OCI-LY1 (cell line): ENCODE measurements around the gene TOMM5.

Source experiments
- H2AFZ ChIP-seq: fragments of 200-600 bp; sonication (generic), shearing (Covaris generic); 2 replicates; pipeline ENCODE4 v1.6.0; 2014; ENCODE audit warnings: antibody characterized with exemption, mild to moderate bottlenecking, low read length
- H3F3A ChIP-seq: fragments of 200-600 bp; sonication (generic), shearing (Covaris generic); 2 replicates; pipeline ENCODE4 v1.6.0; 2014; ENCODE audit warnings: mild to moderate bottlenecking, antibody characterized with exemption, low read length, moderate library complexity; ENCODE audit not compliant: insufficient read depth
- H3K27ac ChIP-seq: fragments of 200-600 bp; sonication (generic); 2 replicates; pipeline ENCODE4 v1.5.1; 2014; ENCODE audit warnings: low read length, mixed run types, mild to moderate bottlenecking, low read depth; ENCODE audit not compliant: poor library complexity, severe bottlenecking
- H3K27me3 ChIP-seq: fragments of 200-600 bp; sonication (generic); 2 replicates; pipeline ENCODE4 v1.6.0; 2014; ENCODE audit warnings: antibody characterized with exemption, mild to moderate bottlenecking, low read length, moderate library complexity; ENCODE audit not compliant: insufficient read depth
- H3K36me3 ChIP-seq: fragments of 200-600 bp; sonication (generic); 2 replicates; pipeline ENCODE4 v1.6.1; 2014; ENCODE audit warnings: mild to moderate bottlenecking, antibody characterized with exemption, low read length, moderate library complexity, mixed read lengths; ENCODE audit not compliant: insufficient read depth
- H3K4me1 ChIP-seq: fragments of 200-600 bp; sonication (generic); 2 replicates; pipeline ENCODE4 v1.5.1; 2014; ENCODE audit warnings: mild to moderate bottlenecking, low read length, moderate library complexity; ENCODE audit not compliant: insufficient read depth, severe bottlenecking
- H3K4me2 ChIP-seq: fragments of 200-600 bp; sonication (generic), shearing (Covaris generic); 2 replicates; pipeline ENCODE4 v1.6.1; 2014; ENCODE audit warnings: low read length
- H3K4me3 ChIP-seq: fragments of 200-600 bp; sonication (generic); 2 replicates; pipeline ENCODE4 v1.5.1; 2014; ENCODE audit warnings: low read length, low read depth, mild to moderate bottlenecking, mixed read lengths; ENCODE audit not compliant: poor library complexity, severe bottlenecking
- H3K79me2 ChIP-seq: fragments of 200-600 bp; shearing (Covaris generic); 2 replicates; pipeline ENCODE4 v1.6.1; 2016; ENCODE audit warnings: mixed run types, low read length, mixed read lengths; ENCODE audit not compliant: insufficient read depth
- H3K9ac ChIP-seq: fragments of 200-600 bp; sonication (generic), shearing (Covaris generic); 2 replicates; pipeline ENCODE4 v1.6.1; 2014; ENCODE audit warnings: mild to moderate bottlenecking, low read length, mixed read lengths
- H3K9me2 ChIP-seq: fragments of 200-600 bp; sonication (generic), shearing (Covaris generic); 2 replicates; pipeline ENCODE4 v1.6.1; 2014; ENCODE audit warnings: low read depth, mild to moderate bottlenecking, low read length, mixed read lengths
- H3K9me3 ChIP-seq: fragments of 200-600 bp; shearing (Covaris generic); 2 replicates; pipeline ENCODE4 v1.6.1; 2014; ENCODE audit warnings: low read length, mixed read lengths
- H4K20me1 ChIP-seq: fragments of 200-600 bp; sonication (generic), shearing (Covaris generic); 2 replicates; pipeline ENCODE4 v1.6.0; 2016; ENCODE audit warnings: mild to moderate bottlenecking, low read length; ENCODE audit not compliant: insufficient read depth
- EZH2 ChIP-seq: fragments of 200-600 bp; sonication (generic), shearing (Covaris generic); IDR thresholded peaks from 2 replicates; pipeline ENCODE4 v1.8.0; 2017; ENCODE audit warnings: borderline replicate concordance, mixed run types, mild to moderate bottlenecking, antibody characterized with exemption, low read length, moderate library complexity, mixed read lengths
- TF ChIP-seq, protein P1 (sequence below): fragments of 200-600 bp; sonication (generic), shearing (Covaris generic); IDR thresholded peaks from 2 replicates; pipeline ENCODE4 v1.5.1; 2017; ENCODE audit warnings: mild to moderate bottlenecking, antibody characterized with exemption, low read length, moderate library complexity, mixed read lengths

TOMM5 gene

DNA sequence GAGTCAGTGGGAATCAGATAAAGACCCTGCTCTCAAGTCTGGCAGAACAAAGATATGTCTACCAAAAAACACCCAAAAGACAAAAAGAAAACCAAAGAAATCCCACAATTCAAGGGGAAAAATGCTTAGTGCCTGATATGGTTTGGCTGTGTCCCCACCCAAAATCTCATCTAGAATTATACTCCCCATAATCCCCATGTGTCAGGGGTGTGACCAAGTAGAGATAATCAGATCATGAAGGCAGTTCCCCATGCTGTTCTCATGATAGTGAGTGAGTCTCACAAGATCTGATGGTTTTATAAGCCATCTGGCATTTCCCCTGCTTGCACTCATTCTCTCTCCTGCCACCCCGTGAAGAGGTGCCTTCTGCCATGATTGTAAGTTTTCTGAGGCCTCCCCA lies 29.6 kb downstream of the TOMM5 start:
- H2AFZ ChIP-seq: no peak overlapping the region
- no peaks in the 10 kb centered on the region for H3K27me3 ChIP-seq
- H3K9me3 ChIP-seq: peaks cover 18% of the 10 kb centered on the region
- H3K9me2 ChIP-seq: no peaks in the 10 kb centered on the region
- TF ChIP-seq EZH2: no peak
- TF ChIP-seq, protein P1, sequence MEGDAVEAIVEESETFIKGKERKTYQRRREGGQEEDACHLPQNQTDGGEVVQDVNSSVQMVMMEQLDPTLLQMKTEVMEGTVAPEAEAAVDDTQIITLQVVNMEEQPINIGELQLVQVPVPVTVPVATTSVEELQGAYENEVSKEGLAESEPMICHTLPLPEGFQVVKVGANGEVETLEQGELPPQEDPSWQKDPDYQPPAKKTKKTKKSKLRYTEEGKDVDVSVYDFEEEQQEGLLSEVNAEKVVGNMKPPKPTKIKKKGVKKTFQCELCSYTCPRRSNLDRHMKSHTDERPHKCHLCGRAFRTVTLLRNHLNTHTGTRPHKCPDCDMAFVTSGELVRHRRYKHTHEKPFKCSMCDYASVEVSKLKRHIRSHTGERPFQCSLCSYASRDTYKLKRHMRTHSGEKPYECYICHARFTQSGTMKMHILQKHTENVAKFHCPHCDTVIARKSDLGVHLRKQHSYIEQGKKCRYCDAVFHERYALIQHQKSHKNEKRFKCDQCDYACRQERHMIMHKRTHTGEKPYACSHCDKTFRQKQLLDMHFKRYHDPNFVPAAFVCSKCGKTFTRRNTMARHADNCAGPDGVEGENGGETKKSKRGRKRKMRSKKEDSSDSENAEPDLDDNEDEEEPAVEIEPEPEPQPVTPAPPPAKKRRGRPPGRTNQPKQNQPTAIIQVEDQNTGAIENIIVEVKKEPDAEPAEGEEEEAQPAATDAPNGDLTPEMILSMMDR: no peak
- no peak overlapping the region for H3K4me3 ChIP-seq
- H3K79me2 ChIP-seq: 0 out of 2 replicates have a peak, but pooled peaks cover 5% of the 10 kb centered on the region
- peaks cover 56% of the 10 kb centered on the region for H3K4me1 ChIP-seq
- H4K20me1 ChIP-seq: no peaks in the 10 kb centered on the region
- no peak overlapping the region for H3K9ac ChIP-seq
- no peak overlapping the region for H3K4me2 ChIP-seq
- H3K36me3 ChIP-seq: peaks cover 65% of the 10 kb centered on the region
- H3F3A ChIP-seq: peaks cover 7% of the 10 kb centered on the region; the same call in 1 of the 2 replicates
- H3K27ac ChIP-seq: peak overlapping the region; percentile 90

DNA sequence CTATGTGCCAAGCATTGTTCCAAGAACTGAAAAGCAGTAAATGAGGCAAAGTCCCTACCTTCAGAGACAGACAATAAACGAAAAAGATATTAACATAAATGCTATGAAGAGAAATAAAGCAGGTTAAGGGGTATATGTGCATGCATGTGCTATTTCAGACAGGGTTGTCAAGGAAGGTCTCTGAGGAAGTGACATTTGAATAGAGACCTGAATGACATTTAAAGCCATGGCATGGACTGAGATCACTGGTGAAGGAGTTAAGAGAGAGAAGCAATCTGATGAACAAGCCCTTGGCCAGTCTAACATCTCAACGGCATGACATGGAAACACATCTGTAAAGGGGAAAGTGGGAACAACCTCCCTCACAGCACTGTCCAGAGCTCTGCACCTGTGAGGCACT lies 30.7 kb downstream of the TOMM5 start:
- H3K27ac ChIP-seq: peak overlapping the region; percentile 90
- H3K4me2 ChIP-seq: peak overlapping the region; percentile 40
- H2AFZ ChIP-seq: no peak overlapping the region
- H3K79me2 ChIP-seq: 0 out of 2 replicates have a peak, but pooled peaks cover 5% of the 10 kb centered on the region
- H3K36me3 ChIP-seq: peaks cover 77% of the 10 kb centered on the region
- H3K9me3 ChIP-seq: peaks cover 18% of the 10 kb centered on the region
- H3K9ac ChIP-seq: peak overlapping the region; percentile 54; the same call in 1 of the 2 replicates
- TF ChIP-seq EZH2: no peak
- TF ChIP-seq, protein P1: no peak
- no peaks in the 10 kb centered on the region for H4K20me1 ChIP-seq
- H3K9me2 ChIP-seq: no peaks in the 10 kb centered on the region
- peaks cover 5% of the 10 kb centered on the region; the same call in 1 of the 2 replicates for H3F3A ChIP-seq
- peak overlapping the region; percentile 27 for H3K4me3 ChIP-seq
- H3K27me3 ChIP-seq: no peaks in the 10 kb centered on the region
- H3K4me1 ChIP-seq: peaks cover 45% of the 10 kb centered on the region

DNA sequence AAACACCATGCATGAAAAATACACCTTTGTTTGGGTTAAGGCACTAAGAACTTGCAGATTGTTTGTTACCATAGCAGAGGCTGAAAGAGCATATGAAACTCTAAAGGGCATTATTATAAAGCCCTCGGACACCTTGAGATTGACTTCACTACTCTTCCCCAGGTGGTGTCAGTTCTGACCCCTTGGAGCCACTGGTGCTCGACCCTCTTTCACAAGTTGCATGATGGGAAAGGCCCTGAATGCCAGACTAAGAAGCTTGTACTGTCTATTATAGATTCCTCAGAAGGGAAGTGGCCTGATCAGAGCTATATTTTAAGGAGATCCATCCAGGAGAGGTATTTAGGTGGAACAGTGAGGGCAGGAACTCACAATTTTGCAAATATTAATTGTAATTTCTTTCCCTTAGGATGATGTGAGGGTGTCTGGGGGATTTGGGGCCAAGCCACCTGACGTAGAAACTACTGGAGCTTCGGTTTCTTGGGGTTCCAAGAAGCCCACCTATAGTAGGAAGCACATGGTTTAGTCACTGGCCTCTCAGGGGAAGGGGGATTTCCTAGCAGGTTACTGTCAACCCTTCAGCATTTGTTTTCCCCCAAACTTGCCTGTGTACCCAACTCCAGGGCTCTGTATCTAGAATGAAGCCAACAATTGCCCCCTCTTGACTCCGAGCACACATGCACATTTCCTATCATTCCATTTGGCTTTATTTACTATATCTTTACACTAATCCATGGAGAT lies 32.4 kb downstream of the TOMM5 start:
- Histone ChIP-seq H3K4me1 (peaks cover 28% of the 10 kb centered on the region), H3K4me3 (no peak overlapping the region), H3K36me3 (peaks cover 75% of the 10 kb centered on the region), H3K27me3 (no peaks in the 10 kb centered on the region), H3K9me2 (no peaks in the 10 kb centered on the region), H3K4me2 (no peak overlapping the region), H4K20me1 (no peaks in the 10 kb centered on the region), H3K79me2 (0 out of 2 replicates have a peak, but pooled peaks cover 5% of the 10 kb centered on the region), H3K27ac (peak overlapping the region; percentile 52), H3K9me3 (peaks cover 18% of the 10 kb centered on the region), H3K9ac (no peak overlapping the region), H2AFZ (no peak overlapping the region), H3F3A (no peaks in the 10 kb centered on the region)
- TF ChIP-seq, protein P1: no peak
- no peak for TF ChIP-seq EZH2
